SK-N-SH treated with all-trans-retinoic acid at 6 μM for 48 hours (cell line): ENCODE results near the gene NAA11.

Experiments
- ARNTL ChIP-seq: fragments of 450-650 bp; formaldehyde crosslinking; IDR thresholded peaks from 2 replicates; pipeline ENCODE4 v1.5.0; 2020; ENCODE audit warnings: low read depth, mild to moderate bottlenecking, moderate library complexity, borderline replicate concordance
- BACH2 ChIP-seq: fragments of 250-450 bp; sonication (Bioruptor Pico); IDR thresholded peaks from 2 replicates; pipeline ENCODE4 v1.9.0; 2021; ENCODE audit warnings: mild to moderate bottlenecking, borderline replicate concordance
- ISL1 ChIP-seq: fragments of 250-450 bp; sonication (Bioruptor Pico); IDR thresholded peaks from 2 replicates; pipeline ENCODE4 v2.1.2; 2022; ENCODE audit warnings: mild to moderate bottlenecking, moderate library complexity
- RARB ChIP-seq: fragments of 250-450 bp; sonication (Bioruptor Pico); IDR thresholded peaks from 2 replicates; pipeline ENCODE4 v1.8.0; 2021; ENCODE audit warnings: mild to moderate bottlenecking, moderate library complexity
- SNAI2 ChIP-seq: fragments of 250-450 bp; sonication (Bioruptor Pico); IDR thresholded peaks from 2 replicates; pipeline ENCODE4 v1.5.0; 2020; ENCODE audit warnings: mild to moderate bottlenecking, moderate library complexity
- TOX ChIP-seq: fragments of 250-450 bp; sonication (Bioruptor Pico); IDR thresholded peaks from 2 replicates; pipeline ENCODE4 v1.8.0; 2021; ENCODE audit warnings: mild to moderate bottlenecking, moderate library complexity, borderline replicate concordance
- TSHZ2 ChIP-seq: fragments of 250-450 bp; sonication (Bioruptor Pico); IDR thresholded peaks from 2 replicates; pipeline ENCODE4 v1.5.0; 2020; ENCODE audit warnings: mild to moderate bottlenecking, moderate library complexity
- ZFP30 ChIP-seq: fragments of 450-650 bp; formaldehyde crosslinking; IDR thresholded peaks from 2 replicates; pipeline ENCODE4 v1.5.0; 2022; ENCODE audit warnings: mild to moderate bottlenecking, moderate library complexity
- TF ChIP-seq, protein P1 (sequence below): fragments of 250-450 bp; sonication (Bioruptor Pico); IDR thresholded peaks from 2 replicates; pipeline ENCODE4 v1.8.0; 2020; ENCODE audit warnings: mild to moderate bottlenecking, moderate library complexity, borderline replicate concordance

- no peak for TF ChIP-seq TSHZ2
- TF ChIP-seq, protein P1, sequence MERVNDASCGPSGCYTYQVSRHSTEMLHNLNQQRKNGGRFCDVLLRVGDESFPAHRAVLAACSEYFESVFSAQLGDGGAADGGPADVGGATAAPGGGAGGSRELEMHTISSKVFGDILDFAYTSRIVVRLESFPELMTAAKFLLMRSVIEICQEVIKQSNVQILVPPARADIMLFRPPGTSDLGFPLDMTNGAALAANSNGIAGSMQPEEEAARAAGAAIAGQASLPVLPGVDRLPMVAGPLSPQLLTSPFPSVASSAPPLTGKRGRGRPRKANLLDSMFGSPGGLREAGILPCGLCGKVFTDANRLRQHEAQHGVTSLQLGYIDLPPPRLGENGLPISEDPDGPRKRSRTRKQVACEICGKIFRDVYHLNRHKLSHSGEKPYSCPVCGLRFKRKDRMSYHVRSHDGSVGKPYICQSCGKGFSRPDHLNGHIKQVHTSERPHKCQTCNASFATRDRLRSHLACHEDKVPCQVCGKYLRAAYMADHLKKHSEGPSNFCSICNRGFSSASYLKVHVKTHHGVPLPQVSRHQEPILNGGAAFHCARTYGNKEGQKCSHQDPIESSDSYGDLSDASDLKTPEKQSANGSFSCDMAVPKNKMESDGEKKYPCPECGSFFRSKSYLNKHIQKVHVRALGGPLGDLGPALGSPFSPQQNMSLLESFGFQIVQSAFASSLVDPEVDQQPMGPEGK: no peak
- no peak for TF ChIP-seq SNAI2 (CRISPR knock-in tag)
- TF ChIP-seq TOX: no peak
- TF ChIP-seq RARB (CRISPR knock-in tag): no peak
- TF ChIP-seq ARNTL: no peak
- no peak for TF ChIP-seq ZFP30 (CRISPR knock-in tag)
- TF ChIP-seq ISL1 (CRISPR knock-in tag): no peak
- TF ChIP-seq BACH2 (CRISPR knock-in tag): no peak
Observed at GRCh38 chr4:79325436-79325835, 425 bp downstream of the NAA11 start.
